OCI-LY1 (cell line): ENCODE measurements around the gene PBRM1.
"Not testable (repeated sequence)": the region's sequence is repeated elsewhere in the genome, so short reads cannot be mapped to it uniquely, and the experiment has no call there.

ENCODE experiments used
- H2AFZ ChIP-seq: fragments of 200-600 bp; sonication (generic), shearing (Covaris generic); 2 replicates; pipeline ENCODE4 v1.6.0; 2014; ENCODE audit warnings: antibody characterized with exemption, mild to moderate bottlenecking, low read length
- H3F3A ChIP-seq: fragments of 200-600 bp; sonication (generic), shearing (Covaris generic); 2 replicates; pipeline ENCODE4 v1.6.0; 2014; ENCODE audit warnings: mild to moderate bottlenecking, antibody characterized with exemption, low read length, moderate library complexity; ENCODE audit not compliant: insufficient read depth
- H3K27ac ChIP-seq: fragments of 200-600 bp; sonication (generic); 2 replicates; pipeline ENCODE4 v1.5.1; 2014; ENCODE audit warnings: low read length, mixed run types, mild to moderate bottlenecking, low read depth; ENCODE audit not compliant: poor library complexity, severe bottlenecking
- H3K27me3 ChIP-seq: fragments of 200-600 bp; sonication (generic); 2 replicates; pipeline ENCODE4 v1.6.0; 2014; ENCODE audit warnings: antibody characterized with exemption, mild to moderate bottlenecking, low read length, moderate library complexity; ENCODE audit not compliant: insufficient read depth
- H3K36me3 ChIP-seq: fragments of 200-600 bp; sonication (generic); 2 replicates; pipeline ENCODE4 v1.6.1; 2014; ENCODE audit warnings: mild to moderate bottlenecking, antibody characterized with exemption, low read length, moderate library complexity, mixed read lengths; ENCODE audit not compliant: insufficient read depth
- H3K4me1 ChIP-seq: fragments of 200-600 bp; sonication (generic); 2 replicates; pipeline ENCODE4 v1.5.1; 2014; ENCODE audit warnings: mild to moderate bottlenecking, low read length, moderate library complexity; ENCODE audit not compliant: insufficient read depth, severe bottlenecking
- H3K4me2 ChIP-seq: fragments of 200-600 bp; sonication (generic), shearing (Covaris generic); 2 replicates; pipeline ENCODE4 v1.6.1; 2014; ENCODE audit warnings: low read length
- H3K4me3 ChIP-seq: fragments of 200-600 bp; sonication (generic); 2 replicates; pipeline ENCODE4 v1.5.1; 2014; ENCODE audit warnings: low read length, low read depth, mild to moderate bottlenecking, mixed read lengths; ENCODE audit not compliant: poor library complexity, severe bottlenecking
- H3K79me2 ChIP-seq: fragments of 200-600 bp; shearing (Covaris generic); 2 replicates; pipeline ENCODE4 v1.6.1; 2016; ENCODE audit warnings: mixed run types, low read length, mixed read lengths; ENCODE audit not compliant: insufficient read depth
- H3K9ac ChIP-seq: fragments of 200-600 bp; sonication (generic), shearing (Covaris generic); 2 replicates; pipeline ENCODE4 v1.6.1; 2014; ENCODE audit warnings: mild to moderate bottlenecking, low read length, mixed read lengths
- H3K9me2 ChIP-seq: fragments of 200-600 bp; sonication (generic), shearing (Covaris generic); 2 replicates; pipeline ENCODE4 v1.6.1; 2014; ENCODE audit warnings: low read depth, mild to moderate bottlenecking, low read length, mixed read lengths
- H3K9me3 ChIP-seq: fragments of 200-600 bp; shearing (Covaris generic); 2 replicates; pipeline ENCODE4 v1.6.1; 2014; ENCODE audit warnings: low read length, mixed read lengths
- H4K20me1 ChIP-seq: fragments of 200-600 bp; sonication (generic), shearing (Covaris generic); 2 replicates; pipeline ENCODE4 v1.6.0; 2016; ENCODE audit warnings: mild to moderate bottlenecking, low read length; ENCODE audit not compliant: insufficient read depth
- CTCF ChIP-seq: fragments of 200-600 bp; sonication (generic), shearing (Covaris generic); IDR thresholded peaks from 2 replicates; pipeline ENCODE4 v1.5.1; 2017; ENCODE audit warnings: mild to moderate bottlenecking, antibody characterized with exemption, low read length, moderate library complexity, mixed read lengths
- EZH2 ChIP-seq: fragments of 200-600 bp; sonication (generic), shearing (Covaris generic); IDR thresholded peaks from 2 replicates; pipeline ENCODE4 v1.8.0; 2017; ENCODE audit warnings: borderline replicate concordance, mixed run types, mild to moderate bottlenecking, antibody characterized with exemption, low read length, moderate library complexity, mixed read lengths

PBRM1 gene

GRCh38 chr3:52730681-52731080 lies 45.0 kb upstream of the PBRM1 start:
- H4K20me1 ChIP-seq = no peaks in the 10 kb centered on the region
- no peaks in the 10 kb centered on the region for H3K27me3 ChIP-seq
- no peaks in the 10 kb centered on the region for H3K79me2 ChIP-seq
- H3K9me2 ChIP-seq = no peaks in the 10 kb centered on the region
- H3K36me3 ChIP-seq = peaks cover 53% of the 10 kb centered on the region
- H3K4me1 ChIP-seq = no peaks in the 10 kb centered on the region
- no peak overlapping the region for H3K27ac ChIP-seq
- no peak overlapping the region for H3K9ac ChIP-seq
- no peak overlapping the region for H3K4me3 ChIP-seq
- TF ChIP-seq EZH2 (no peak), CTCF (no peak)
- no peak overlapping the region for H2AFZ ChIP-seq
- no peak overlapping the region for H3K4me2 ChIP-seq
- H3F3A ChIP-seq = no peaks in the 10 kb centered on the region
- H3K9me3 ChIP-seq = peaks cover 20% of the 10 kb centered on the region

- not testable (repeated sequence) for H3K27me3 ChIP-seq, H3F3A ChIP-seq, H3K9me2 ChIP-seq, H3K4me3 ChIP-seq, H3K27ac ChIP-seq, H3K9ac ChIP-seq, H3K4me2 ChIP-seq, H3K4me1 ChIP-seq, H3K79me2 ChIP-seq, H2AFZ ChIP-seq, H4K20me1 ChIP-seq
- peaks cover 20% of the 10 kb centered on the region for H3K9me3 ChIP-seq
- H3K36me3 ChIP-seq = peaks cover 35% of the 10 kb centered on the region
These were observed 43.0 kb upstream of the PBRM1 start for GRCh38 chr3:52728753-52729152.

GRCh38 chr3:52724511-52724910 lies 38.8 kb upstream of the PBRM1 start:
- TF ChIP-seq EZH2 (no peak), CTCF (no peak)
- H2AFZ ChIP-seq = no peak overlapping the region
- no peak overlapping the region for H3K27ac ChIP-seq
- no peaks in the 10 kb centered on the region for H3K79me2 ChIP-seq
- no peaks in the 10 kb centered on the region for H4K20me1 ChIP-seq
- no peak overlapping the region for H3K4me2 ChIP-seq
- no peaks in the 10 kb centered on the region for H3K9me2 ChIP-seq
- H3K4me3 ChIP-seq = no peak overlapping the region
- H3K4me1 ChIP-seq = no peaks in the 10 kb centered on the region
- H3K9me3 ChIP-seq = peaks cover 6% of the 10 kb centered on the region; the same call in 1 of the 2 replicates
- no peaks in the 10 kb centered on the region for H3K27me3 ChIP-seq
- no peaks in the 10 kb centered on the region for H3F3A ChIP-seq
- H3K9ac ChIP-seq = no peak overlapping the region
- H3K36me3 ChIP-seq = peaks cover 13% of the 10 kb centered on the region

GRCh38 chr3:52723935-52724334 lies 38.2 kb upstream of the PBRM1 start:
- no peak overlapping the region for H3K4me2 ChIP-seq
- H3K9ac ChIP-seq = no peak overlapping the region
- no peaks in the 10 kb centered on the region for H3K4me1 ChIP-seq
- TF ChIP-seq EZH2 (no peak), CTCF (no peak)
- H3K36me3 ChIP-seq = peaks cover 16% of the 10 kb centered on the region
- H3K9me3 ChIP-seq = peaks cover 6% of the 10 kb centered on the region; the same call in 1 of the 2 replicates
- H4K20me1 ChIP-seq = no peaks in the 10 kb centered on the region
- no peak overlapping the region for H2AFZ ChIP-seq
- H3K4me3 ChIP-seq = no peak overlapping the region
- no peaks in the 10 kb centered on the region for H3K27me3 ChIP-seq
- H3K27ac ChIP-seq = no peak overlapping the region
- H3F3A ChIP-seq = no peaks in the 10 kb centered on the region
- H3K9me2 ChIP-seq = no peaks in the 10 kb centered on the region
- H3K79me2 ChIP-seq = no peaks in the 10 kb centered on the region
